Epithelial cell of esophagus (primary cell): ENCODE data around the gene RIMS1.

Experiments used
- DNase-seq: peaks from one replicate; pipeline ENCODE4 v3.0.0; 2010; ENCODE audit warnings: low read depth
- H3K4me3 ChIP-seq: 2 replicates; pipeline ENCODE4 v1.5.1; 2011; ENCODE audit warnings: mild to moderate bottlenecking, low read length, control low read depth
- TF ChIP-seq, protein P1 (sequence below): IDR thresholded peaks from 2 replicates; pipeline ENCODE4 v1.5.1; 2011; ENCODE audit warnings: low read depth, mild to moderate bottlenecking, low read length, control low read depth, inconsistent platforms; ENCODE audit not compliant: insufficient read depth; ENCODE audit errors: missing control alignments

The RIMS1 gene

DNA sequence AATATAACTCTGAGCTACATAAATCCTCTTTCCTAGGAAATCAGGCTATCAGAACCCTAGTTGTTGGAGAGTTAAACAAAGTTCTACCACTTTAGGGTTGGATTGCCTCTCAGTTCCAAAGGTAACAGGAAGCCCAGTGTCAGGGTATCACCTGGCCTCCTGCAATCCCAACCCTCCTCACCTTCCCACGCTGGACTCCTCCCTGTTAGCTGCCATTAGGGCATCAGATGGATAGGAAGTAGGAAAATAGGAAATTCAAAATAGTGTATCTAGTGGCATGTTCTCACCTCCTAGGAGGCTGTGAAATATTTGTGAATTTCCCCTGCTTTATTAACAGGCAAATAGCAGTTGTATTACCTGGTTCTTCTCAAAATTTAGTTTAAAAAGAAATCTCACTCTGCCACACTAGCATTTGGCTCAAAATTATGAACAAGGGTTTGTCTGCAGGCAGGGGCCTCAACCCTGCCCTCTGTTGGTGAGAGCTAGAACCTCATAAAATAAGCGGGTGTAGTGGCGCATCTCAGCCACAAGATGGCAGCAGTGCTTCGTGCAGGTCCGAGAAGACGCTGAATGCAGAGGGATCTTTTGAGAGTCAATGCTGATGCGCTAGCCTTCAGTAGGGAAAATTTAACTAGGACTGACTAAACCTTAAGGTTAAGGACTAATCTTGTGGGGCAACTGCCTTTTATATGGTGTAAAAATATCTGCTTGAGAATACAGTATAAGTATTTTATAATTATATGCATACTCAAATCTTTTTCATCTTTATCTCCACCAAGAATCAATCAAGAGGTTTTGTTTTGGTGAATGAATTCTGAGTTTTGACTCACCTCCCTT lies 525.7 kb downstream of the RIMS1 start:
- TF ChIP-seq, protein P1, sequence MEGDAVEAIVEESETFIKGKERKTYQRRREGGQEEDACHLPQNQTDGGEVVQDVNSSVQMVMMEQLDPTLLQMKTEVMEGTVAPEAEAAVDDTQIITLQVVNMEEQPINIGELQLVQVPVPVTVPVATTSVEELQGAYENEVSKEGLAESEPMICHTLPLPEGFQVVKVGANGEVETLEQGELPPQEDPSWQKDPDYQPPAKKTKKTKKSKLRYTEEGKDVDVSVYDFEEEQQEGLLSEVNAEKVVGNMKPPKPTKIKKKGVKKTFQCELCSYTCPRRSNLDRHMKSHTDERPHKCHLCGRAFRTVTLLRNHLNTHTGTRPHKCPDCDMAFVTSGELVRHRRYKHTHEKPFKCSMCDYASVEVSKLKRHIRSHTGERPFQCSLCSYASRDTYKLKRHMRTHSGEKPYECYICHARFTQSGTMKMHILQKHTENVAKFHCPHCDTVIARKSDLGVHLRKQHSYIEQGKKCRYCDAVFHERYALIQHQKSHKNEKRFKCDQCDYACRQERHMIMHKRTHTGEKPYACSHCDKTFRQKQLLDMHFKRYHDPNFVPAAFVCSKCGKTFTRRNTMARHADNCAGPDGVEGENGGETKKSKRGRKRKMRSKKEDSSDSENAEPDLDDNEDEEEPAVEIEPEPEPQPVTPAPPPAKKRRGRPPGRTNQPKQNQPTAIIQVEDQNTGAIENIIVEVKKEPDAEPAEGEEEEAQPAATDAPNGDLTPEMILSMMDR: peak; percentile 100
- H3K4me3 ChIP-seq: no peak overlapping the region
- DNase-seq: peak; percentile 74

DNA sequence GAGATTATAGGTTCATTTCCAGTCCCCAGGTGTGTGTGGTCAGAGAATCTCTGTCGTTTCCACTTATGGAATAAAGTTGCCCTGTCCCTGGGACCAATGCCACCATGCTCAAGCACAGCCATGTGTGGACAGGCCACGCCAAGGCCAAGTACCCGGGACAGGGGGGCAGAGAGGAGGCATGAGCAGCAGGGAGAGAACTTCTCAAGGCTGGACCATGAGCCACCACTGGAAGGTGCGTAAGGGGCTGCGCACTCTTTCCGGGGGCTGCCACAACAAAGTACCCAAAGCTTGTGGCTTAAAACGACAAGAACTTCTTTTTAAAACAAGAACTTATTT lies 526.3 kb downstream of the RIMS1 start:
- TF ChIP-seq, protein P1: no peak
- no peak overlapping the region for H3K4me3 ChIP-seq
- DNase-seq: no peak

DNA sequence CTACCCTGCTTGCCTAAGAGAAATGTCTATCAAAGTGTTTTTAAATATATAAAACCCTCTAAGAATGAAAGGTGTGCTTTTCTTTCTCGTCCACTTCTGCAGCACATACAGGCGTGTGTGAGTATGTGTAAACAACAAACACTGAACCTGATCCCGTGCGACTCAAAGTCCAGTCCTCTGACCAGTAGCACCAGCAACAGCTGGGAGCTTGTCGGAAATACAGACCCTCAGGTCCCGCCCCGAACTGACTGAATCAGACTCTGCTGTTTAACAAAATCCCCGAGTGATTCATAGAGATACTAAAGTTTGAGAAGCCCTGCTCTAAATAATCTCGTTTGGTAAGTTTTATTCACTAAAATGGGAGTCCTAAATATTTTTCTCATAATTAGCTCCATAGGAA lies 527.5 kb downstream of the RIMS1 start:
- DNase-seq: no peak
- TF ChIP-seq, protein P1: no peak
- H3K4me3 ChIP-seq: no peak overlapping the region

DNA sequence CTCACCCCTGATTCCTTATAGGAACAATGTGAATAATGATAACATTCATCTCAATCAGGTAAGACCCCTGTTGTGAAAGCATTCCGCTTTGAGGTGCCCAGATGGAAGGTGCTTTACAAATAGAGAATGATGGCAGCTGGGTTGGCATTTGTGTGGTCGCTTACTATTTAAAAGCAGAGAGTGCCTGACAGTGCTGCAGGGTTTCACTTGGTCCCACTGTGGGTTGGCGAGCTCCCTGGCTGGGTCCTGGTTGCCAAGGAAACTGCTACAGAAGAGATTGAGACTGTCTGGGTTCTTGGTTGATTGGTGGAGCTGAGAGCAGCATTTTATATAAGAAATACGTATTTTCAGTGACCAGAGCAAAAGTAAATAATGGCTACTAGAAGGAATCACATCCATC lies 528.3 kb downstream of the RIMS1 start:
- no peak for DNase-seq
- no peak overlapping the region for H3K4me3 ChIP-seq
- TF ChIP-seq, protein P1: no peak

GRCh38 chr6:72416744-72417465 lies 530.6 kb downstream of the RIMS1 start:
- no peak for DNase-seq
- TF ChIP-seq, protein P1: no peak
- H3K4me3 ChIP-seq: no peak overlapping the region

DNA sequence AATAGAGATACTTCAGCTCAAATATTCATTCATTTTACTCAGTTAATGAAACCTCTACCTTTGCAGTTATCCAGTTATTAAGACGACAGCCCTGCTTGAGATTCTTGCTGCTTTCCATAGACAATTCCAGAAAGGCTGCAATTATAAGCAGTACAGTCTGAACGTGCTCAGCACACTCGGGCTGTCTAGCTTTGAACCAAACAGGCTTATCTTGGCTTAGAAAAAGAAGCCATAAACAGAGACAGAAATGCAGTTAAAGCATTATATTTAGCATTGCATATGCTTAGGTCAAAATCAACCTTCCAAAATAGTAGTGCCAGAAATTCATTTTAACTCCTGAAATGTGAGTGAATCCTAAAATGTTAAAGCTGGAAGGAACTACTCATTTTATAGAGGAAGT lies 531.4 kb downstream of the RIMS1 start:
- DNase-seq: no peak
- H3K4me3 ChIP-seq: no peak overlapping the region
- TF ChIP-seq, protein P1: no peak
